DOHH2 (cell line): ENCODE data around the gene CNTD1.
"Not testable (repeated sequence)": the region's sequence is repeated elsewhere in the genome, so short reads cannot be mapped to it uniquely, and the experiment has no call there.

Source experiments
- CTCF ChIP-seq: fragments of 200-600 bp; sonication (generic); IDR thresholded peaks from one replicate; pipeline ENCODE4 v1.5.1; 2014; ENCODE audit warnings: antibody characterized with exemption, mild to moderate bottlenecking, low read depth, low read length; ENCODE audit not compliant: poor library complexity, severe bottlenecking
- EZH2phosphoT487 ChIP-seq: fragments of 200-600 bp; sonication (generic); IDR thresholded peaks from 2 replicates; pipeline ENCODE4 v1.6.1; 2017; ENCODE audit warnings: borderline replicate concordance, mild to moderate bottlenecking, antibody characterized with exemption, low read length, moderate library complexity, mixed read lengths

GRCh38 chr17:42856093-42856492 lies 57.4 kb downstream of the CNTD1 start:
- not testable (repeated sequence) for TF ChIP-seq CTCF, EZH2phosphoT487
